T follicular helper cell (primary cell): ENCODE results near the gene ASCC1.

Experiments
- DNase-seq: peaks from one replicate; pipeline ENCODE4 v3.0.0-alpha.2; 2020; ENCODE audit warnings: low read depth

Gene ASCC1

GRCh38 chr10:72082856-72083789 is 133.0 kb downstream of the ASCC1 start:
- no peak for DNase-seq

- DNase-seq = no peak
Observed at GRCh38 chr10:72081772-72082590, 134.1 kb downstream of the ASCC1 start.

- DNase-seq = no peak
Observed at GRCh38 chr10:72081210-72081609, 134.9 kb downstream of the ASCC1 start.

- no peak for DNase-seq
Observed at GRCh38 chr10:72080042-72080975, 135.8 kb downstream of the ASCC1 start.

- peak; percentile 65 for DNase-seq
Observed at GRCh38 chr10:72079356-72079755, 136.7 kb downstream of the ASCC1 start.

- no peak for DNase-seq
Observed at GRCh38 chr10:72077275-72077990, 138.6 kb downstream of the ASCC1 start.

- no peak for DNase-seq
Observed at GRCh38 chr10:72076756-72077155, 139.3 kb downstream of the ASCC1 start.

GRCh38 chr10:72075376-72076115 is 140.5 kb downstream of the ASCC1 start:
- no peak for DNase-seq

- no peak for DNase-seq
Observed at GRCh38 chr10:72074574-72075375, 141.3 kb downstream of the ASCC1 start.

GRCh38 chr10:72073708-72074573 is 142.1 kb downstream of the ASCC1 start:
- no peak for DNase-seq

- DNase-seq = no peak
Observed at GRCh38 chr10:72072639-72073038, 143.4 kb downstream of the ASCC1 start.

- DNase-seq = no peak
Observed at GRCh38 chr10:72072046-72072445, 144.0 kb downstream of the ASCC1 start.

- no peak for DNase-seq
Observed at GRCh38 chr10:72069751-72070526, 146.1 kb downstream of the ASCC1 start.

GRCh38 chr10:72068901-72069446 is 147.1 kb downstream of the ASCC1 start:
- no peak for DNase-seq

GRCh38 chr10:72068126-72068765 is 147.8 kb downstream of the ASCC1 start:
- no peak for DNase-seq

- DNase-seq = no peak
Observed at GRCh38 chr10:72067463-72068125, 148.5 kb downstream of the ASCC1 start.
